22Rv1 (cell line): ENCODE data around the gene GTPBP1.

Experiments used
- ZFX ChIP-seq: fragments of 450-650 bp; IDR thresholded peaks from 2 replicates; pipeline ENCODE4 v1.6.1; 2017; ENCODE audit warnings: antibody characterized with exemption, borderline replicate concordance
- TF ChIP-seq, protein P1 (sequence below): fragments of 450-650 bp; IDR thresholded peaks from 2 replicates; pipeline ENCODE4 v1.5.1; 2017; ENCODE audit warnings: mild to moderate bottlenecking

DNA sequence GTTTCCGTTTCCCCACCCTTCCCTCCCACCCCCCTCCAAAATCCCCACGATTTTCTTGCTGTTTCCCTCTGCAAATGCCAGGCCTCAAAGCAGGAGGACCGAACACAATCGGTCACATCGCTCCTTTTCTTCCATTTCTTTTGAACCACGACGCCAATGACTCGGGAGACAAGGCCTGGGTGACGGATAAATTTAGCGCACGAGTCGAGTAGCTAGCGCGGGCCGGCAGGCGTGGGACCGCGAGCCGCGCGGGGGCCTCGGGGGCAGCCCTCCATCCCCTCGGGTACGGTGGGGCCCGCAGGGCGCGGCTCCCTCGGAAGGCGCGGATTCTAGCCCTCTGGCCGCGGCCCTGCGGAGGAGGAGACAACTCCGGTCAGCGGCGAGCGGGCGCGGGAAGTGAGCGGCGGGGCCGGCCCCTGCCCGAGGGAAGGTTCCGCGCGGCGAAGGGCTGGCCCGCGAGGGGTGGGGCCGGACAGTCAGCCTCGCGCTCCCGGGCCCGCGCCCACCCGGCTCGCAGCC, 5.4 kb upstream of the GTPBP1 start:
- TF ChIP-seq, protein P1, sequence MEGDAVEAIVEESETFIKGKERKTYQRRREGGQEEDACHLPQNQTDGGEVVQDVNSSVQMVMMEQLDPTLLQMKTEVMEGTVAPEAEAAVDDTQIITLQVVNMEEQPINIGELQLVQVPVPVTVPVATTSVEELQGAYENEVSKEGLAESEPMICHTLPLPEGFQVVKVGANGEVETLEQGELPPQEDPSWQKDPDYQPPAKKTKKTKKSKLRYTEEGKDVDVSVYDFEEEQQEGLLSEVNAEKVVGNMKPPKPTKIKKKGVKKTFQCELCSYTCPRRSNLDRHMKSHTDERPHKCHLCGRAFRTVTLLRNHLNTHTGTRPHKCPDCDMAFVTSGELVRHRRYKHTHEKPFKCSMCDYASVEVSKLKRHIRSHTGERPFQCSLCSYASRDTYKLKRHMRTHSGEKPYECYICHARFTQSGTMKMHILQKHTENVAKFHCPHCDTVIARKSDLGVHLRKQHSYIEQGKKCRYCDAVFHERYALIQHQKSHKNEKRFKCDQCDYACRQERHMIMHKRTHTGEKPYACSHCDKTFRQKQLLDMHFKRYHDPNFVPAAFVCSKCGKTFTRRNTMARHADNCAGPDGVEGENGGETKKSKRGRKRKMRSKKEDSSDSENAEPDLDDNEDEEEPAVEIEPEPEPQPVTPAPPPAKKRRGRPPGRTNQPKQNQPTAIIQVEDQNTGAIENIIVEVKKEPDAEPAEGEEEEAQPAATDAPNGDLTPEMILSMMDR: no peak
- no peak for TF ChIP-seq ZFX
